Muscle of leg (tissue), 11 donors: ENCODE measurements around the gene KIRREL3. TPM values are rescaled to one million over a fixed set of nuclear protein-coding genes. Genes with fewer than 3 reads are reported as not detected.
A peak's percentile ranks its signal among the peaks of the same experiment; 100 is the strongest.

Experiments
- DNase-seq: peaks from one replicate; pipeline ENCODE4 v3.0.0; 2013
- H3K27ac ChIP-seq: one replicate; pipeline ENCODE4 v1.5.1; 2013; ENCODE audit warnings: mild to moderate bottlenecking, low read length, control low read depth
- H3K27me3 ChIP-seq: one replicate; pipeline ENCODE4 v1.6.1; 2013; ENCODE audit warnings: low read length; ENCODE audit not compliant: control insufficient read depth, insufficient read depth
- H3K36me3 ChIP-seq: one replicate; pipeline ENCODE4 v1.6.1; 2013; ENCODE audit warnings: low read length; ENCODE audit not compliant: control insufficient read depth, insufficient read depth
- H3K4me1 ChIP-seq: one replicate; pipeline ENCODE4 v1.6.1; 2013; ENCODE audit warnings: low read length; ENCODE audit not compliant: control insufficient read depth, insufficient read depth
- H3K4me3 ChIP-seq: one replicate; pipeline ENCODE4 v1.5.1; 2013; ENCODE audit warnings: low read length, control low read depth
- H3K9me3 ChIP-seq: replicated peaks from 2 replicates; pipeline ENCODE4 v1.6.1; 2013; ENCODE audit warnings: low read depth, low read length; ENCODE audit not compliant: control insufficient read depth
- WGBS: methylation state at CpG from one replicate; pipeline ENCODE4 v1.1.5; 2013; ENCODE audit warnings: missing lambda C conversion rate; ENCODE audit not compliant: insufficient coverage; 5-methylcytosine and 5-hydroxymethylcytosine counted together
- polyA plus RNA-seq, 8 donors: library from polyadenylated mRNA; unstranded; fragments of 120-200 nt; gene quantifications; one replicate each; pipeline versions ENCODE4 v1.2.1 to v1.2.3, GENCODE V29; 2013; ENCODE audit warnings: inconsistent platforms in 1 of 8, low replicate concordance in 1 of 8; ENCODE audit not compliant: insufficient read length in 8 of 8, insufficient read depth in 1 of 8
- total RNA-seq: library from RNA; stranded (reverse); fragments of 120-200 nt; gene quantifications from one replicate; pipeline ENCODE4 v1.2.4, GENCODE V29; 2013

The KIRREL3 gene
- total and polyA plus RNA-seq, 9 donors: 0.27 to 1.8 (median 0.93) TPM

- no peak for DNase-seq
- H3K4me1 ChIP-seq: peaks cover 13% of the 10 kb centered on the region
- peaks cover 13% of the 10 kb centered on the region for H3K27me3 ChIP-seq
- 70% methylated on average over 2 of the region's 2 CpGs for WGBS
- H3K36me3 ChIP-seq: no peaks in the 10 kb centered on the region
- H3K27ac ChIP-seq: no peak overlapping the region
- H3K9me3 ChIP-seq: no peaks in the 10 kb centered on the region
- no peak overlapping the region for H3K4me3 ChIP-seq
Observed at GRCh38 chr11:126546191-126546590, 454.4 kb downstream of the KIRREL3 start.

GRCh38 chr11:126545057-126545555 lies 455.5 kb downstream of the KIRREL3 start:
- Histone ChIP-seq H3K27ac (no peak overlapping the region), H3K9me3 (no peaks in the 10 kb centered on the region), H3K27me3 (peaks cover 16% of the 10 kb centered on the region), H3K4me3 (no peak overlapping the region), H3K36me3 (no peaks in the 10 kb centered on the region), H3K4me1 (peaks cover 13% of the 10 kb centered on the region)
- no peak for DNase-seq
- 59% methylated on average over 3 of the region's 8 CpGs for WGBS

GRCh38 chr11:126544108-126545056 lies 456.2 kb downstream of the KIRREL3 start:
- no peak overlapping the region for H3K27ac ChIP-seq
- WGBS: 3% methylated on average over 7 of the region's 15 CpGs
- H3K9me3 ChIP-seq: no peaks in the 10 kb centered on the region
- H3K4me3 ChIP-seq: no peak overlapping the region
- peak; percentile 69 for DNase-seq
- peaks cover 13% of the 10 kb centered on the region for H3K4me1 ChIP-seq
- H3K27me3 ChIP-seq: peaks cover 15% of the 10 kb centered on the region
- H3K36me3 ChIP-seq: no peaks in the 10 kb centered on the region

- WGBS: 27% methylated on average over 5 of the region's 7 CpGs
- no peak overlapping the region for H3K27ac ChIP-seq
- no peak for DNase-seq
- peaks cover 17% of the 10 kb centered on the region for H3K27me3 ChIP-seq
- peaks cover 13% of the 10 kb centered on the region for H3K4me1 ChIP-seq
- H3K9me3 ChIP-seq: no peaks in the 10 kb centered on the region
- H3K4me3 ChIP-seq: no peak overlapping the region
- H3K36me3 ChIP-seq: no peaks in the 10 kb centered on the region
Observed at GRCh38 chr11:126543691-126544090, 456.9 kb downstream of the KIRREL3 start.

GRCh38 chr11:126542334-126543015 lies 458.1 kb downstream of the KIRREL3 start:
- no peak for DNase-seq
- Histone ChIP-seq H3K9me3 (no peaks in the 10 kb centered on the region), H3K27ac (no peak overlapping the region), H3K27me3 (peaks cover 26% of the 10 kb centered on the region), H3K36me3 (no peaks in the 10 kb centered on the region), H3K4me3 (no peak overlapping the region), H3K4me1 (peaks cover 13% of the 10 kb centered on the region)
- 73% methylated on average over 1 of the region's 4 CpGs for WGBS

GRCh38 chr11:126538071-126538470 lies 462.5 kb downstream of the KIRREL3 start:
- H3K4me1 ChIP-seq: no peaks in the 10 kb centered on the region
- no peaks in the 10 kb centered on the region for H3K36me3 ChIP-seq
- H3K4me3 ChIP-seq: no peak overlapping the region
- no peaks in the 10 kb centered on the region for H3K9me3 ChIP-seq
- WGBS: 0% methylated on average over 1 of the region's 4 CpGs
- no peak for DNase-seq
- peaks cover 29% of the 10 kb centered on the region for H3K27me3 ChIP-seq
- H3K27ac ChIP-seq: no peak overlapping the region

GRCh38 chr11:126537492-126537891 lies 463.1 kb downstream of the KIRREL3 start:
- Histone ChIP-seq H3K4me1 (no peaks in the 10 kb centered on the region), H3K9me3 (no peaks in the 10 kb centered on the region), H3K27ac (no peak overlapping the region), H3K4me3 (no peak overlapping the region), H3K27me3 (peaks cover 29% of the 10 kb centered on the region), H3K36me3 (no peaks in the 10 kb centered on the region)
- 86% methylated on average over 2 of the region's 4 CpGs for WGBS
- no peak for DNase-seq

- Histone ChIP-seq H3K27ac (no peak overlapping the region), H3K4me1 (no peaks in the 10 kb centered on the region), H3K9me3 (no peaks in the 10 kb centered on the region), H3K4me3 (no peak overlapping the region), H3K36me3 (no peaks in the 10 kb centered on the region), H3K27me3 (peaks cover 26% of the 10 kb centered on the region)
- WGBS: 83% methylated on average over 14 of the region's 17 CpGs
- DNase-seq: no peak
Observed at GRCh38 chr11:126534141-126534805, 466.3 kb downstream of the KIRREL3 start.

GRCh38 chr11:126533560-126533959 lies 467.0 kb downstream of the KIRREL3 start:
- no peak overlapping the region for H3K4me3 ChIP-seq
- H3K9me3 ChIP-seq: no peaks in the 10 kb centered on the region
- H3K36me3 ChIP-seq: no peaks in the 10 kb centered on the region
- H3K27me3 ChIP-seq: peaks cover 22% of the 10 kb centered on the region
- no peaks in the 10 kb centered on the region for H3K4me1 ChIP-seq
- no peak for DNase-seq
- WGBS: 75% methylated on average over 2 of the region's 6 CpGs
- no peak overlapping the region for H3K27ac ChIP-seq

- Histone ChIP-seq H3K27ac (no peak overlapping the region), H3K27me3 (peaks cover 16% of the 10 kb centered on the region), H3K36me3 (no peaks in the 10 kb centered on the region), H3K4me1 (peaks cover 7% of the 10 kb centered on the region), H3K9me3 (no peaks in the 10 kb centered on the region), H3K4me3 (no peak overlapping the region)
- DNase-seq: no peak
- WGBS: 76% methylated on average over 2 of the region's 8 CpGs
Observed at GRCh38 chr11:126530416-126530815, 470.2 kb downstream of the KIRREL3 start.
